ENCODE data around the gene CD70. TPM values are rescaled to one million over a fixed set of nuclear protein-coding genes. Genes with fewer than 3 reads are reported as not detected.
"Not testable (repeated sequence)": the region's sequence is repeated elsewhere in the genome, so short reads cannot be mapped to it uniquely, and the experiment has no call there.

Gene CD70
- total RNA-seq, 1 donor from 2014 or later, result 2.6 TPM

DNA sequence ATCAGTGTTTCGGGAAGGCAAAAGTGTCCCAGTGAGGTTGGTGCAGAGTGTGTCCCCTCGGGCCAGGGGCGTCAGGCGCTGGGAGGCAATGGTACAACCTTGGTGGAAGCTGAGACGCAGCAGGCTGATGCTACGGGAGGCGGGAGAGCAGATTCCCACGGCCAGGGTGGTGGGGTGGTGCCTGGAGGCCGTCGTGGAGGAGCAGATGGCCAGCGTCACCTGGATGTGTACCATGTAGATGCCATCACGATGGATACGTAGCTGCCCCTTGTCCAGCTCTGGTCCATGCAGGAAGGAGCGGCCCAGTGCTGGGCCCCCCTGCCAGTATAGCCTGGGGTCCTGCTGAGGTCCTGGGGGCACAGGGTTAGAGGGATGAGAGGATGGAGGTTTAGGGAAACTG, 4.9 kb downstream of the CD70 start:
- no peaks in the 10 kb centered on the region for H3K36me3 ChIP-seq
- TF ChIP-seq, protein P1, sequence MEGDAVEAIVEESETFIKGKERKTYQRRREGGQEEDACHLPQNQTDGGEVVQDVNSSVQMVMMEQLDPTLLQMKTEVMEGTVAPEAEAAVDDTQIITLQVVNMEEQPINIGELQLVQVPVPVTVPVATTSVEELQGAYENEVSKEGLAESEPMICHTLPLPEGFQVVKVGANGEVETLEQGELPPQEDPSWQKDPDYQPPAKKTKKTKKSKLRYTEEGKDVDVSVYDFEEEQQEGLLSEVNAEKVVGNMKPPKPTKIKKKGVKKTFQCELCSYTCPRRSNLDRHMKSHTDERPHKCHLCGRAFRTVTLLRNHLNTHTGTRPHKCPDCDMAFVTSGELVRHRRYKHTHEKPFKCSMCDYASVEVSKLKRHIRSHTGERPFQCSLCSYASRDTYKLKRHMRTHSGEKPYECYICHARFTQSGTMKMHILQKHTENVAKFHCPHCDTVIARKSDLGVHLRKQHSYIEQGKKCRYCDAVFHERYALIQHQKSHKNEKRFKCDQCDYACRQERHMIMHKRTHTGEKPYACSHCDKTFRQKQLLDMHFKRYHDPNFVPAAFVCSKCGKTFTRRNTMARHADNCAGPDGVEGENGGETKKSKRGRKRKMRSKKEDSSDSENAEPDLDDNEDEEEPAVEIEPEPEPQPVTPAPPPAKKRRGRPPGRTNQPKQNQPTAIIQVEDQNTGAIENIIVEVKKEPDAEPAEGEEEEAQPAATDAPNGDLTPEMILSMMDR (IDR thresholded peaks at IDR 0.05), result no peak
- ATAC-seq (no peak), DNase-seq (no peak)
- peaks cover 15% of the 10 kb centered on the region for H3K4me1 ChIP-seq
- intact Hi-C loops (cut with DNase I), result no loop called here
- no peak overlapping the region for H3K27ac ChIP-seq
- H3K4me3 ChIP-seq, result no peak overlapping the region
- H3K9me3 ChIP-seq, result no peaks in the 10 kb centered on the region
- H3K27me3 ChIP-seq (ENCODE audit: low read depth), result peaks cover 69% of the 10 kb centered on the region

DNA sequence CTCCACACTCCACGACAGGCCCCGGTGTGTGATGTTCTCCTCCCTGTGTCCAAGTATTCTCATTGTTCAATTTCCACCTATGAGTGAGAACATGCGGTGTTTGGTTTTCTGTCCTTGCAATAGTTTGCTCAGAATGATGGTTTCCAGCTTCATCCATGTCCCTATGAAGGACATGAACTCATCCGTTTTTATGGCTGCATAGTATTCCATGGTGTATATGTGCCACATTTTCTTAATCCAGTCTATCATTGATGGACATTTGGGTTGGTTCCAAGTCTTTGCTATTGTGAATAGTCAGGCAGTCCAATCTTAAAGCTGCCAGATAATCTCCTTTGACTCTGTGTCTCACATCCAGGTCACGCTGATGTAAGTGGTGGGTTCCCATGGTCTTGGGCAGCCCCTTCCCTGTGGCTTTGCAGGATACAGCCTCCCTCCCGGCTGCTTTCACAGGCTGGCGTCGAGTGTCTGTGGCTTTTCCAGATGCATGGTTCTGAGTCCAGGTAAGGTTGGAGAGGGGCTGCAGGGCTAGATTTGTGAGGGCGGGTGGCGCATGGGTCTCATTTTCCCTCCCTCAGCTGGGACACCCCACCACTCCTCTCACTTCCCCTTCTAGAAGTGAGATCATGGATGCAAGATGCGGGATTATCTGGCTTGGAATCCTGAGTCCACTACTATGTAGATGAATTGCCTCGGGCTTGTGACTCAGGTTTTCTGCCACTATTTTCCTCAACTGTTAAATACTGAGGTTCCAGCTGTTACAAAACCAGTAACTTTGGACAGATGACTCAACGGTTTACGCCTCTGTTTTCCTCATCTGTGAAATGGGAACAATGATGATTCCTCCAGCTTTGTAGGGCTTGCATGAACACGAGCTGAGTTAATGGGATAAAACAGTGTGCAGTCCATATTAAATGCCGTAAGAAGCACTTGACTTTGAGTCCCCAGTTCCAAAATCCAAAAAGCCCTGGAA, 8.2 kb downstream of the CD70 start:
- H3K4me3 ChIP-seq; H3K4me1 ChIP-seq; DNase-seq; H3K9me3 ChIP-seq; H3K27ac ChIP-seq; intact Hi-C loops (cut with DNase I); ATAC-seq; H3K36me3 ChIP-seq: not testable (repeated sequence)
- peaks cover 36% of the 10 kb centered on the region for H3K27me3 ChIP-seq (ENCODE audit: low read depth)

DNA sequence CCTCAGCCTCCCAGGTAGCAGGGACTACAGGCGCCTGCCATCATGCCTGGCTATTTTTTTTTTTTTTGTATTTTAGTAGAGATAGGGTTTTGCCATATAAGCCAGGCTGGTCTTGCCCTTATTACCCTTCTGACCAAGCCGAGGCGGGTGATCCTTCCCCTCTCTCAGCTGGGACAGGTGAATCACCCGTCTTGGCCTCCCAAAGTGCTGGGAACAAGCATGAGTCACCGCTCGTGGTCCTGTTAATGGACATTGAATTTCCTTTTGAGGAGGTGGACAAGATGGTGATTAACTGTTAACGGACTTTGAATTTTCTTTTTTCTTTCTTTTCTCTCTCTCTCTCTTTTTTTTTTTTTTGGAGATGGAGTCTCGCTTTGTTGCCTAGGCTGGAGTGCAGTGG, 10.6 kb downstream of the CD70 start:
- TF ChIP-seq, protein P1 (IDR thresholded peaks at IDR 0.05), result no peak
- H3K9me3 ChIP-seq, result no peaks in the 10 kb centered on the region
- no peak overlapping the region for H3K4me3 ChIP-seq
- intact Hi-C loops (cut with DNase I), result no loop called here
- H3K36me3 ChIP-seq, result no peaks in the 10 kb centered on the region
- H3K27ac ChIP-seq, result no peak overlapping the region
- DNase-seq (no peak), ATAC-seq (no peak)
- H3K4me1 ChIP-seq, result peaks cover 6% of the 10 kb centered on the region
- peaks cover 12% of the 10 kb centered on the region for H3K27me3 ChIP-seq (ENCODE audit: low read depth)

DNA sequence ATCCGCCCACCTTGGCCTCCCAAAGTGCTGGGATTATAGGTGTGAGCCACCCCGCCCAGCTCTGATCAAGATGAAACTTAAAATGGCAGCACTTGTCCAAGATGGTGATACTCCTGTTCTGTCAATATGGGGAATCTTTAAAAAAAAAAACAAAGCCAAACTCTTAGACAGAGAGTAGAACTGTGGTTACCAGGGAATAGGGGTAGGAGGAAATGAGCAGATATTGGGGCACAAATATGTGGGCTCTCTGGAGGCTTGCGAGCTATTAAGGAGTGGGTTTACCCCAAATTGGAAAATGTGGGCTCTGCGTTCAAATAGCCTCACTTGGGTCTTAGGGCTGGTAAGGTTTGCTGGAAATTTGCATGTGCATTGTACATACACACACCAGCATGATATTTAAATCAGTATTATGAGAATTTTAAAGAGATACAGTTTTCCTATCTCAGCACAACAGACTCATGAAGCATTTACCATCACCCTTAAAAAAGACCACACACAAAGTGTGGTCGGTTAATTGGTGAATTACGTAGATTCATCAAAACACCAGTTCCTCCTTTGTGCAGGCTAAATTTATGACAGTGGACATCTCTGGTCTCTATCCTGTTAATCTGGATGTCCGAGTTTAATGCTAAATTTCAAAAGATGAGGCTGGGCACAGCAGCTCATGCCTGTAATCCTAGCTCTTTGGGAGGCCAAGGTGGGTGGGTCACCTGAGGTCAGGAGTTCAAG, 11.3 kb downstream of the CD70 start:
- no peak for ATAC-seq
- Histone ChIP-seq H3K36me3 (no peaks in the 10 kb centered on the region), H3K27me3 (ENCODE audit: low read depth) (peaks cover 6% of the 10 kb centered on the region), H3K4me3 (no peak overlapping the region), H3K27ac (no peak overlapping the region), H3K4me1 (peaks cover 6% of the 10 kb centered on the region), H3K9me3 (no peaks in the 10 kb centered on the region)
- intact Hi-C loops (cut with DNase I), result no loop called here
- TF ChIP-seq, protein P1 (IDR thresholded peaks at IDR 0.05), result no peak
- DNase-seq, result no peak

DNA sequence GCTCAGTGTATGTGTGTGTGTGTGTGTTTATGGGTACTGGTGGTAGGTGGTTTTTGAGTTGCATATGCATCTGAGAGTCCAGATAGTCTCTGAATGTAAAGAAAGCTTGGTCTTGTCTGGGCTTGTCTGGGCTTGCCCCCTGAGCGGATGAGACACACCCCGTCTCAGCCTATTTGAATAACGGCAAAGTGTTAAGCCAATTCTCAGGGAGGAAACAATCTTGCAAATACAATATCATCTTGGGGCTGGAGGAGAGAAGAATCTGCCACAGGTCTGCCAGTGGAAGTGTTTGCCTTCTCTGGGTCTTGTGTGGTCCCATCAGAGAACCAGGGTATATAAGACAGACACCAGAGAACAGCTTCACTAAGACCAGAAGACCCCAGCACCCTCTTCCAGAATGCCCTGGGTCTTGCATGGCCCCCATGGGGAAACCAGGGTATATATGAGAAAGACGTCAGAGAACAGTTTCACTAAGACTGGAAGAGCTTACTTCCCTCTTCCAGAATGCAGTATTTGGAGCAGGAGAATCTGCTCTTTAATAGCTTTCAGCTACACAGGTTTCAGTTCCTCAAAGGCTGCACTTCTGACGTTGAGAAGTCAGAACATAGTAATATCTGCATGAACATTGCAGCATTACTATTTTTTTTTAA, 13.3 kb downstream of the CD70 start:
- intact Hi-C loops (cut with DNase I), result no loop called here
- no peak for DNase-seq

More for the DNA sequence above, 13.3 kb downstream of the CD70 start:
- Histone ChIP-seq H3K27ac (no peak overlapping the region), H3K4me3 (no peak overlapping the region), H3K4me1 (peaks cover 6% of the 10 kb centered on the region), H3K27me3 (ENCODE audit: low read depth) (no peaks in the 10 kb centered on the region), H3K36me3 (no peaks in the 10 kb centered on the region), H3K9me3 (no peaks in the 10 kb centered on the region)
- peak; percentile 74 to 88 for ATAC-seq
- TF ChIP-seq, protein P1 (IDR thresholded peaks at IDR 0.05), result no peak

Data from lower lobe of right lung (tissue), 2 donors.